Cardiac muscle cell (in vitro differentiated cells and primary cell): ENCODE measurements around the gene SHANK1. TPM values are rescaled to one million over a fixed set of nuclear protein-coding genes. Genes with fewer than 3 reads are reported as not detected.

Experiments used
- DNase-seq, 2 donors: peaks; one replicate each; pipeline versions ENCODE4 v3.0.0 to v3.0.0-alpha.2; 2010 to 2017; ENCODE audit warnings: low read depth in 1 of 2, low spot score in 1 of 2
- H3K27ac ChIP-seq: fragments of 200-600 bp; sonication (generic); 2 replicates; pipeline ENCODE4 v1.5.1; 2016
- H3K27me3 ChIP-seq: fragments of 200-600 bp; sonication (generic); 2 replicates; pipeline ENCODE4 v1.6.0; 2016; ENCODE audit warnings: control low read depth
- H3K36me3 ChIP-seq: fragments of 200-600 bp; sonication (generic); 2 replicates; pipeline ENCODE4 v1.5.1; 2016; ENCODE audit warnings: control low read depth
- H3K4me1 ChIP-seq: fragments of 200-600 bp; sonication (generic); 2 replicates; pipeline ENCODE4 v1.8.1; 2017; ENCODE audit warnings: low read depth, mild to moderate bottlenecking, mixed run types
- H3K4me3 ChIP-seq: fragments of 200-600 bp; sonication (generic); 2 replicates; pipeline ENCODE4 v1.5.1; 2016; ENCODE audit warnings: mild to moderate bottlenecking
- H3K9me3 ChIP-seq: fragments of 200-600 bp; sonication (generic); 2 replicates; pipeline ENCODE4 v1.5.1; 2017; ENCODE audit warnings: low read depth, mild to moderate bottlenecking, control low read depth
- polyA plus RNA-seq: library from polyadenylated mRNA; unstranded; fragments of >200 nt; fragmentation: Nextera tagmentation; extraction: Ambion mirVana; gene quantifications from 2 replicates; pipeline ENCODE4 v1.2.1, GENCODE V29; 2016
- total RNA-seq: library from RNA; depleted of rRNA; stranded (reverse); fragments of >200 nt; gene quantifications from 2 replicates; pipeline ENCODE4 v1.2.3, GENCODE V29; 2016
- TF ChIP-seq, protein P1 (sequence below): IDR thresholded peaks from 2 replicates; pipeline ENCODE4 v1.5.1; 2012; ENCODE audit warnings: low read depth, mild to moderate bottlenecking, low read length

SHANK1 gene
- total and polyA plus RNA-seq, 2 experiments from 2014 or later, result 0.71 to 2.9 TPM

DNA sequence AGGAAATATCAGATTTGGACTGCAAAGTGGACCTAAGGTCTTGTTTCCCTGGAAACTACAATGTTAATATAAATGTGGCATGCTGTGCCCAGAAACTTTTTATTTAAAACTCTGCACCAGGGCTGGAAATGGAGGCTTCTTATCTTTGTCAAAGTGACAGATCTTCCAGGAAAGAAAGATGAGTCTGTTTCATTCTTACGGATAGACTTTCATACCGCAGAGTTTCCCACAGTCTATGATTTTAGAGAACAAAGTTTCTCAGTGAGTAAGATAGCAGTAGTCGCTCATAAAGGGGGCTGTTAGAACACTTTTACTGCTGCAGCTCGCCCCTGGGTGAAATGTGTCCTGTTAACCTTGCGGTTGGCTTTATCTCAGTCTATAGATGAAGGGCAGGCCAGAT is 10.3 kb upstream of the SHANK1 start:
- peaks cover 5% of the 10 kb centered on the region for H3K4me1 ChIP-seq
- no peak overlapping the region for H3K27ac ChIP-seq
- no peaks in the 10 kb centered on the region for H3K36me3 ChIP-seq
- H3K9me3 ChIP-seq, result no peaks in the 10 kb centered on the region
- DNase-seq, result no peak
- TF ChIP-seq, protein P1, sequence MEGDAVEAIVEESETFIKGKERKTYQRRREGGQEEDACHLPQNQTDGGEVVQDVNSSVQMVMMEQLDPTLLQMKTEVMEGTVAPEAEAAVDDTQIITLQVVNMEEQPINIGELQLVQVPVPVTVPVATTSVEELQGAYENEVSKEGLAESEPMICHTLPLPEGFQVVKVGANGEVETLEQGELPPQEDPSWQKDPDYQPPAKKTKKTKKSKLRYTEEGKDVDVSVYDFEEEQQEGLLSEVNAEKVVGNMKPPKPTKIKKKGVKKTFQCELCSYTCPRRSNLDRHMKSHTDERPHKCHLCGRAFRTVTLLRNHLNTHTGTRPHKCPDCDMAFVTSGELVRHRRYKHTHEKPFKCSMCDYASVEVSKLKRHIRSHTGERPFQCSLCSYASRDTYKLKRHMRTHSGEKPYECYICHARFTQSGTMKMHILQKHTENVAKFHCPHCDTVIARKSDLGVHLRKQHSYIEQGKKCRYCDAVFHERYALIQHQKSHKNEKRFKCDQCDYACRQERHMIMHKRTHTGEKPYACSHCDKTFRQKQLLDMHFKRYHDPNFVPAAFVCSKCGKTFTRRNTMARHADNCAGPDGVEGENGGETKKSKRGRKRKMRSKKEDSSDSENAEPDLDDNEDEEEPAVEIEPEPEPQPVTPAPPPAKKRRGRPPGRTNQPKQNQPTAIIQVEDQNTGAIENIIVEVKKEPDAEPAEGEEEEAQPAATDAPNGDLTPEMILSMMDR, result no peak
- no peaks in the 10 kb centered on the region for H3K27me3 ChIP-seq
- H3K4me3 ChIP-seq, result no peak overlapping the region

DNA sequence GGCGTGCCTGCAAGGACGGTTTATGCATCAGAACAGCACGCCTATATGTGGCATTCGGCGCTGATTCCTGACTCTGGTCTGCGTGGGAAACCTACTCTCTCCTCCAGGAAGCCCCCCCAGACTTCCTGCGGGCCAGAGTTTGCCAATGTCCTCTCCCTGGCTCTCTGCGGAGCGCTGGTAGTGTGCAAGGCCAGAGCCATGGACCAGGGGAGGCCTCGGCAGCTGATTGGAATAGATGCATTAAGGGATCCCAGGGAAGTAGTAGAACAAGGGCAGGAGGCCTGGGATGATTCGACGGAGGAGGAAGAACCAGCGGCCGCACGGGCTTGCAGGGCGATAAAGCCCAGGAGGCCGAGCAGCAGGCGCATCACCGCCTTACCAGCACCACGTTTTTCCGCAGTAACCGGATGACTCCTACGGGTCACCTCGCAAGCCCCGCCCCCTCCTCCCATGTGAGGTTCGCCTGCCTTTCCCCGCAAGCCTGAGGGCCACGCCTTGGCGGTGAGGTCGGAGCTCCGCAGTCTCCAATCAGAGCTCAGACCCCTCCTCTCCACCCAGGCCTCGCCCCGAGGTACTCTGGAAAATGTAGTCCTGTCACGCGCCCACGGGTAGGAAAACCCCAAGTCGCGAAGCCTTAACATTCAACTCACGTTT is 8.6 kb upstream of the SHANK1 start:
- H3K27ac ChIP-seq, result no peak overlapping the region
- peaks cover 5% of the 10 kb centered on the region for H3K4me1 ChIP-seq
- TF ChIP-seq, protein P1, result no peak
- no peak overlapping the region for H3K4me3 ChIP-seq
- no peaks in the 10 kb centered on the region for H3K9me3 ChIP-seq
- peaks cover 3% of the 10 kb centered on the region for H3K27me3 ChIP-seq
- DNase-seq, result peak; percentile 94 to 98
- H3K36me3 ChIP-seq, result no peaks in the 10 kb centered on the region

DNA sequence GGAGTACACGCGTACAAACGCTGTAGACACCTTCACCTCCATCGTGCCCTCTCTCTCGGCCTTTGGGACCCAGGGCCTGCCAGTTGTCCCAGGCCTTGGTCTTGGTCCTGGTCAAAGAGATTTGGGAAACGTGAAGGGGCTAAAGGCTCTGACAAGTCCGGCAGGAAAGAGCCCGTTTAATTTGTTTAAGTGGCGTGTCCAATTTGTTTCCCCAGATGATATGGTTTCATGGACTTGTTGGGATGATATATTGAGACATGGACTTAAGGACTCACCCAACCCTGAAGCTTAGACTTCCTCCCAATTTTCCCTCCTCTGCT is 6.3 kb upstream of the SHANK1 start:
- Histone ChIP-seq H3K4me3 (peak overlapping the region; percentile 43), H3K27ac (no peak overlapping the region), H3K9me3 (no peaks in the 10 kb centered on the region), H3K4me1 (peaks cover 5% of the 10 kb centered on the region), H3K36me3 (no peaks in the 10 kb centered on the region), H3K27me3 (peaks cover 13% of the 10 kb centered on the region)
- TF ChIP-seq, protein P1, result no peak
- no peak for DNase-seq

DNA sequence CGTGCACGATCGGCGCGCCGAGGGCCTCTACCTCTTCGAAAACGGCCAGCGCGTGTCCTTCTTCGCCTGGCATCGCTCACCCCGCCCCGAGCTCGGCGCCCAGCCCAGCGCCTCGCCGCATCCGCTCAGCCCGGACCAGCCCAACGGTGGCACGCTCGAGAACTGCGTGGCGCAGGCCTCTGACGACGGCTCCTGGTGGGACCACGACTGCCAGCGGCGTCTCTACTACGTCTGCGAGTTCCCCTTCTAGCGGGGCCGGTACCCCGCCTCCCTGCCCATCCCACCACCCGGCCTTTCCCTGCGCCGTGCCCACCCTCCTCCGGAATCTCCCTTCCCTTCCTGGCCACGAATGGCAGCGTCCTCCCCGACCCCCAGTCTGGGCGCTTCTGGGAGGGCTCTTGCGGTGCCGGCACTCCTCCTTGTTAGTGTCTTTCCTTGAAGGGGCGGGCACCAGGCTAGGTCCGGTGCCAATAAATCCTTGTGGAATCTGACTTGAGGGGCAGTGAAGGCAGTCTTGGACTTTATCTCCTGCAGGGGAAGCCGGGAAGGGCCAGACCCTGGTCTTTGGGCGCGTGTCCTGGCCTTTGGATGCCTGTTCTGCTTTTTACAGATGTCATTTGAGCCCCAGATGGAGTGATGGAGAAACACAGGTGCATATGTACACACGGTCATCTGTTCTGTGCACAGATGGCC is 5.8 kb upstream of the SHANK1 start:
- DNase-seq, result no peak
- peak overlapping the region; percentile 39 for H3K27ac ChIP-seq
- H3K4me3 ChIP-seq, result peak overlapping the region; percentile 43
- H3K36me3 ChIP-seq, result no peaks in the 10 kb centered on the region
- peaks cover 13% of the 10 kb centered on the region for H3K27me3 ChIP-seq
- H3K9me3 ChIP-seq, result no peaks in the 10 kb centered on the region
- TF ChIP-seq, protein P1, result no peak
- peaks cover 5% of the 10 kb centered on the region for H3K4me1 ChIP-seq

DNA sequence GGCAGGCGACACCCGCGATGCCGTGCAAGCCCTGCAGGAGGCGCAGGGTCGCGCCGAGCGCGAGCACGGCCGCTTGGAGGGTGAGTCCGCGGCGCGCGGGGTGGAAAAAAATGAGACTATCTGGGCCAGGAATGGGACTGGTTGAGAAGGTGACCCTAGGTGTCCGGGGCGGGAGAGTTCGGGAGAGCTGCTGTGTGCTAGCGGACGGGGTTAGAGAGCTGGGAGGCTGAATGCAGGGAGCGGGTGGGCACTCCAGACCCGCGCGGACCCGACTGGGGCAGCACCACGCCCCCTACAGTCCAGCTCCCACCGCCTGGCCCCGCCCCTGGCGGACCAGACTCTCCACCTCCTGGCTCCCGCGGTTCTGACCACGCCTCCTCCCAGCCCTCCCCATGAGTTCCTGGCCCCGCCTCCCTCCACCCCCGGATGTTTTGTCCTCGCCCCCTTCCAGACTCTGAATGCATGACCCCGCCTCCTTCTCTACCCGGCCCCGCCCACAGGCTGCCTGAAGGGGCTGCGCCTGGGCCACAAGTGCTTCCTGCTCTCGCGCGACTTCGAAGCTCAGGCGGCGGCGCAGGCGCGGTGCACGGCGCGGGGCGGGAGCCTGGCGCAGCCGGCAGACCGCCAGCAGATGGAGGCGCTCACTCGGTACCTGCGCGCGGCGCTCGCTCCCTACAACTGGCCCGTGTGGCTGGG is 5.1 kb upstream of the SHANK1 start:
- Histone ChIP-seq H3K27ac (peak overlapping the region; percentile 39), H3K9me3 (no peaks in the 10 kb centered on the region), H3K27me3 (peaks cover 13% of the 10 kb centered on the region), H3K36me3 (no peaks in the 10 kb centered on the region), H3K4me3 (peak overlapping the region; percentile 43), H3K4me1 (peaks cover 5% of the 10 kb centered on the region)
- peak; percentile 100 for DNase-seq
- TF ChIP-seq, protein P1, result peak; percentile 88
